HL-60 (cell line): ENCODE data around the gene RSU1.

Source experiments
- CTCF ChIP-seq: IDR thresholded peaks from one replicate; pipeline ENCODE4 v1.5.1; 2011; ENCODE audit warnings: low read length, control low read depth, inconsistent platforms; ENCODE audit not compliant: insufficient read depth
- GABPA ChIP-seq: IDR thresholded peaks from 2 replicates; pipeline ENCODE4 v1.6.1; 2012; ENCODE audit warnings: low read depth
- POLR2AphosphoS5 ChIP-seq: IDR thresholded peaks from 2 replicates; pipeline ENCODE4 v1.6.1; 2012; ENCODE audit warnings: low read depth
- SPI1 ChIP-seq: IDR thresholded peaks from 2 replicates; pipeline ENCODE4 v1.6.1; 2012; ENCODE audit warnings: low read depth, mild to moderate bottlenecking, borderline replicate concordance
- TF ChIP-seq, protein P1 (sequence below): IDR thresholded peaks from 2 replicates; pipeline ENCODE4 v1.6.1; 2012; ENCODE audit warnings: low read depth; ENCODE audit not compliant: insufficient replicate concordance

DNA sequence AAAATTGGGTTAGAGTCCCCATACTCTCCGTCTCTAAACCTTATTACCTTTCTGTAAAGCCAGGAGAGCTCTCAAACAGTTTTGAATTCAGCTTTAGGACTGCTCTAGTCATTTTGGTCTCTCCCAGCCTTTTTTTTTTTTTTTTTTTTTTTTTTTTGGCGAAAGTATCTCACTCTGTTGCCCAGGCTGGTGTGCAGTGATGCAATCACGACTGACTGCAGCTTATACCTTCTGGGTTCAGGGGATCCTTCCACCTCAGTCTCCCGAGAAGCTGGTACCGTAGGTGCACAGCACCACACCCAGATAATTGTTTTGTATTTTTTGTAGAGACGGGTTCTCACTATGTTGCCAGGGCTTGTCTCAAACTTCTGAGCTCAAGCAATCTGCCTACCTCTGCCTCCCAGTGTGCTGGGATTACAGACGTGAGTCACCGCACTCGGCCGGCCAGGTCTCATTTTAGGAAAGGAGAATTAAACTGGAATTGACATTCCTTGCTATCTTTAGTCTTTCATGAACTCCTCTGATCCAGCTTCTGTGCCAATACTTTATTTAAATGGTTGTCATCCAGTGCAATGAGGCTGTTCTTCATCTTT is 31.4 kb upstream of the RSU1 start:
- no peak for TF ChIP-seq CTCF
- TF ChIP-seq, protein P1, sequence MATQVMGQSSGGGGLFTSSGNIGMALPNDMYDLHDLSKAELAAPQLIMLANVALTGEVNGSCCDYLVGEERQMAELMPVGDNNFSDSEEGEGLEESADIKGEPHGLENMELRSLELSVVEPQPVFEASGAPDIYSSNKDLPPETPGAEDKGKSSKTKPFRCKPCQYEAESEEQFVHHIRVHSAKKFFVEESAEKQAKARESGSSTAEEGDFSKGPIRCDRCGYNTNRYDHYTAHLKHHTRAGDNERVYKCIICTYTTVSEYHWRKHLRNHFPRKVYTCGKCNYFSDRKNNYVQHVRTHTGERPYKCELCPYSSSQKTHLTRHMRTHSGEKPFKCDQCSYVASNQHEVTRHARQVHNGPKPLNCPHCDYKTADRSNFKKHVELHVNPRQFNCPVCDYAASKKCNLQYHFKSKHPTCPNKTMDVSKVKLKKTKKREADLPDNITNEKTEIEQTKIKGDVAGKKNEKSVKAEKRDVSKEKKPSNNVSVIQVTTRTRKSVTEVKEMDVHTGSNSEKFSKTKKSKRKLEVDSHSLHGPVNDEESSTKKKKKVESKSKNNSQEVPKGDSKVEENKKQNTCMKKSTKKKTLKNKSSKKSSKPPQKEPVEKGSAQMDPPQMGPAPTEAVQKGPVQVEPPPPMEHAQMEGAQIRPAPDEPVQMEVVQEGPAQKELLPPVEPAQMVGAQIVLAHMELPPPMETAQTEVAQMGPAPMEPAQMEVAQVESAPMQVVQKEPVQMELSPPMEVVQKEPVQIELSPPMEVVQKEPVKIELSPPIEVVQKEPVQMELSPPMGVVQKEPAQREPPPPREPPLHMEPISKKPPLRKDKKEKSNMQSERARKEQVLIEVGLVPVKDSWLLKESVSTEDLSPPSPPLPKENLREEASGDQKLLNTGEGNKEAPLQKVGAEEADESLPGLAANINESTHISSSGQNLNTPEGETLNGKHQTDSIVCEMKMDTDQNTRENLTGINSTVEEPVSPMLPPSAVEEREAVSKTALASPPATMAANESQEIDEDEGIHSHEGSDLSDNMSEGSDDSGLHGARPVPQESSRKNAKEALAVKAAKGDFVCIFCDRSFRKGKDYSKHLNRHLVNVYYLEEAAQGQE = no peak
- TF ChIP-seq POLR2AphosphoS5 = no peak
- TF ChIP-seq GABPA = no peak
- no peak for TF ChIP-seq SPI1
